ENCODE data around the gene SP100. TPM values are rescaled to one million over a fixed set of nuclear protein-coding genes. Genes with fewer than 3 reads are reported as not detected.

SP100 gene
- total RNA-seq, 2 donors from 2014 or later, result 66.5 to 80.1 TPM

DNA sequence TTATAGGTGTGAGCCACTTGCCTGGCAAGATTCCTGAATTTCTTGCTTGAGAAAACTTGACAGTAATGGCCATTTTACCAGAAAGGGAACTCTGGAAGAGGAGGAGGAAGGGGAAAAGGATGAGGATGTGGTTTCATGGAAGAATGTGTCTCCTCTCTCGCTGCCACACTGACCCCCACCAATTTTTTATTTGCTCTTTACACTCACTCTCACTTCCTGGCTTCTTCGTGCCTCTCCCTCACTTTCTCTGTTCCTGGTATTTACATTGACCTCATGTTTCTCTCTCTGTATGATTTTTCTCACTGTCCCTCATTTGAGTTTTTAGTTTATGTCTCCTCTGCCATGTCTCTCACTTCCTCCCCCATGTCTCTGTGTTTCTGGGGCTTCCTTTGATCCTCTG lies 162.1 kb downstream of the SP100 start:
- Histone ChIP-seq H3K27me3 (no peaks in the 10 kb centered on the region), H3K9me3 (peaks cover 0 to 10% of the 10 kb centered on the region in 2 donors), H3K4me1 (no peaks in the 10 kb centered on the region), H3K36me3 (no peaks in the 10 kb centered on the region), H3K27ac (no peak overlapping the region), H3K4me3 (no peak overlapping the region)
- TF ChIP-seq, protein P1, sequence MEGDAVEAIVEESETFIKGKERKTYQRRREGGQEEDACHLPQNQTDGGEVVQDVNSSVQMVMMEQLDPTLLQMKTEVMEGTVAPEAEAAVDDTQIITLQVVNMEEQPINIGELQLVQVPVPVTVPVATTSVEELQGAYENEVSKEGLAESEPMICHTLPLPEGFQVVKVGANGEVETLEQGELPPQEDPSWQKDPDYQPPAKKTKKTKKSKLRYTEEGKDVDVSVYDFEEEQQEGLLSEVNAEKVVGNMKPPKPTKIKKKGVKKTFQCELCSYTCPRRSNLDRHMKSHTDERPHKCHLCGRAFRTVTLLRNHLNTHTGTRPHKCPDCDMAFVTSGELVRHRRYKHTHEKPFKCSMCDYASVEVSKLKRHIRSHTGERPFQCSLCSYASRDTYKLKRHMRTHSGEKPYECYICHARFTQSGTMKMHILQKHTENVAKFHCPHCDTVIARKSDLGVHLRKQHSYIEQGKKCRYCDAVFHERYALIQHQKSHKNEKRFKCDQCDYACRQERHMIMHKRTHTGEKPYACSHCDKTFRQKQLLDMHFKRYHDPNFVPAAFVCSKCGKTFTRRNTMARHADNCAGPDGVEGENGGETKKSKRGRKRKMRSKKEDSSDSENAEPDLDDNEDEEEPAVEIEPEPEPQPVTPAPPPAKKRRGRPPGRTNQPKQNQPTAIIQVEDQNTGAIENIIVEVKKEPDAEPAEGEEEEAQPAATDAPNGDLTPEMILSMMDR (IDR thresholded peaks at IDR 0.05), result no peak
- DNase-seq (ENCODE audit: low spot score), result no peak

DNA sequence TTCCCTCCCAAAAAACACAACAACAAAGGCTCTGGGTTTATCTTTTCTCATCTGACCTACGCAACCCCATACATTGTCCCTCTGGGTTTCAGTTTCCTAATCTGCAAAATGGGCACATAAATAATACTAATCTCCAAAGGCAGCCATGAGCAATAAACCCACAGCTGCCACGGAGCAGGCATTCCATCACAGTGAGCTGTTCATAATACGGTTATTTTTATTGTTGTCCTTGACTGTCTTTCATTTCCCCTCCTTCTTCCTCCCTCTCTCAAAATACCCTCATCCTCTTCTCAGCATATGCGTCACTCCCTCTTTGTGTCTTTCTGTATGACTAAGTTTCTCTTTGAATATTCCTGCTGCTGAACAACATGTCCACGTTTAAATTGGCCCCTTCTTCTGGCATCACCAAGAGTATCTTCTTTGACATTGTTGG lies 166.9 kb downstream of the SP100 start:
- Histone ChIP-seq H3K27ac (no peak overlapping the region), H3K27me3 (no peaks in the 10 kb centered on the region), H3K4me3 (no peak overlapping the region), H3K9me3 (no peaks in the 10 kb centered on the region), H3K4me1 (no peaks in the 10 kb centered on the region), H3K36me3 (no peaks in the 10 kb centered on the region)
- DNase-seq (ENCODE audit: low spot score), result no peak
- TF ChIP-seq, protein P1 (IDR thresholded peaks at IDR 0.05), result no peak

DNA sequence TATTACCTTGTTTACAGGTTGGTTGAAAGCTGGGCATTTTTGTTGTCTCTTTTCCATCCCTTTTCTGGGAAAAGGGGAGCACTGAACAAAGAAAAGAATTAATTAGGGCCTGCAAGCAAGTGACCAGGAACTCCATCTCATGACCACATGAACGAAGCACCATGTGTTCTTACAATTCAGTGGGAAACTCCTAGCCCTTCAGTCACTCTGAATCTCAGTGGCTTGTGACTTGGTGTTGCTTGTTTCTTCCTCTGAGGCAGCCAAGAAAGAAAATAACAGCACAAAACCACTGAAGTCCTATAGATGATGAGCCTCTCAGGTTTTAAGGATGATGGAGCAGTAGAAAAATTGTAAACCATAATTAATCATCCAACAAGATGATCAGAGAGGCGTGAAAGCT lies 167.6 kb downstream of the SP100 start:
- H3K27ac ChIP-seq, result no peak overlapping the region
- no peaks in the 10 kb centered on the region for H3K9me3 ChIP-seq
- no peak for DNase-seq (ENCODE audit: low spot score)
- TF ChIP-seq, protein P1 (IDR thresholded peaks at IDR 0.05), result no peak
- no peak overlapping the region for H3K4me3 ChIP-seq
- H3K4me1 ChIP-seq, result no peaks in the 10 kb centered on the region
- no peaks in the 10 kb centered on the region for H3K27me3 ChIP-seq
- H3K36me3 ChIP-seq, result no peaks in the 10 kb centered on the region

DNA sequence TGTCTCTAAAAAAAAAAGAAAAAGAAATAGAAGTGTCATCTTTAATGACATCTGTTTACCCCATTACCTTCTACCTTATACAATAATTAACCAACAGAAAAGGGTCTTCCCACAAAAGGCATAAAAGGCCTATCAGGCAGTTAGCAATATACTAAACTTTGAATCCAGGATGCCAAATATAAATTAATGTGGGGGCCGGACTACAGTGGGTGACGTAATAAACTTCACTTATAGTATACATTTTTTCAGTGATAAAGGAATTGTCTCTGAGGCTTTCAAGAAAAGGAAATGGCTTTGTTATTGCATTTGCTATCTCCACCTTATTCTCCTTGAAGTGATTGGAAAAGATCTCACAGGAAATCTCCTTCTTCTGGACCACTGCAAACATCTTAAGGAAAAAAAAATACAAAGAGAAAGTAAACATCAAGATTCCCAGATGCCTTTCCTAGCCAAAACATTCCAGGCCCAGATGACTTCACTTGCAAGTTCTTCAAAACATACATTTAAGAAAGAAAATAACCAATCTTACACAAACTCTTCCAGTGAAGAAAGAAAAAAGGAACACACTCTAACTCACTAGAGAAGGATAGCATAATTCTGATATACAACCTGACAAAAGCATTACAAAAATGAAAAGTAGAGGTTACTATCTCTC lies 170.5 kb downstream of the SP100 start:
- no peak for DNase-seq (ENCODE audit: low spot score)
- no peaks in the 10 kb centered on the region for H3K4me1 ChIP-seq
- TF ChIP-seq, protein P1 (IDR thresholded peaks at IDR 0.05), result no peak
- H3K27me3 ChIP-seq, result no peaks in the 10 kb centered on the region
- no peaks in the 10 kb centered on the region for H3K9me3 ChIP-seq
- H3K27ac ChIP-seq, result no peak overlapping the region
- no peak overlapping the region for H3K4me3 ChIP-seq
- H3K36me3 ChIP-seq, result no peaks in the 10 kb centered on the region

DNA sequence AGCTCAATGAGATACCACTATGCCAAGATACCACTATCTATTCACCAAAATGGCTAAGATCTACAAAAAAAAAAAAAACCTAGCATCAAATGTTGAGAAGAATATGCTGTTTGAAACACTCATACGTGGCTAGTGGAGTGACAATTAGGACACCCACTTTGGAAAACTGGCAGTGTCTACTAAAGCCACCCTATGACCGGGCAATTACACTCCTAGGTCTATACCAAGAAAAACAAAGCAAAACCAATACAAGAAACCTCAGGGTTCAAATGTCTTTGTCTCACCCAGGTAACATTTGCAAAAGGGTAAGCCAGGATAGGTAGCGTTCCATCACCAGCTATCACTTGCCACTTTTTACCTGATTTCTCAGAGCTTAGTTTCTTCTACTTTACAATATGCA lies 173.0 kb downstream of the SP100 start:
- H3K9me3 ChIP-seq, result no peaks in the 10 kb centered on the region
- H3K27ac ChIP-seq, result no peak overlapping the region
- no peaks in the 10 kb centered on the region for H3K27me3 ChIP-seq
- H3K36me3 ChIP-seq, result no peaks in the 10 kb centered on the region
- H3K4me3 ChIP-seq, result no peak overlapping the region
- TF ChIP-seq, protein P1 (IDR thresholded peaks at IDR 0.05), result no peak
- no peak for DNase-seq (ENCODE audit: low spot score)
- H3K4me1 ChIP-seq, result no peaks in the 10 kb centered on the region

DNA sequence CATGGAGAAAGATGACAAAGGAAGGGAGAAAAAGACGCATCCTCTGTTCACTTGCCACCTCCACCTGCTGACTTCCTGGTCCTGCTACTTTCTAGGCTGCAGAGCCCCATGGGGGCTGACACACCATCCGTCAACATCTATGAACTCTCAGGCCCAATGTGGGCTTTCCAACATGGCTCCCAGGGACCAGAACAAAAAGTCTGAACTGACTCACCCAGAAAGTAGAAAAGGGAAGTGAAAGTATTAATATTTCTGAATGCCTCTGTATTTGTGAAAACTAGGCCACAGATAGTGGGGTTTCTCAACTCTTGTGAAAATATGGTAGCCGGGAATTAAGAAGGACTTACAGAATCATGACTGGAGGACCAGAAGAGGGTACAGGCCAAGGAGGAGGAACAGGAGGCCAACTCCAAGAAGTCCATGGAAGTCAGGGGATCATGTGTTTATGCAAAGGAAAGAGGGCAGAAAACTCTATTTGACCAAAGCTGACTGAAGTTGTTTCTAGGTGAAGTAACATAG lies 173.6 kb downstream of the SP100 start:
- DNase-seq (ENCODE audit: low spot score), result no peak
- no peaks in the 10 kb centered on the region for H3K36me3 ChIP-seq
- H3K27me3 ChIP-seq, result no peaks in the 10 kb centered on the region
- H3K4me3 ChIP-seq, result no peak overlapping the region
- no peaks in the 10 kb centered on the region for H3K4me1 ChIP-seq
- H3K27ac ChIP-seq, result no peak overlapping the region
- TF ChIP-seq, protein P1 (IDR thresholded peaks at IDR 0.05), result no peak
- no peaks in the 10 kb centered on the region for H3K9me3 ChIP-seq

Measured in right atrium auricular region (tissue), 2 donors.